DMS153 treated with DMSO at 0.1 percent for 48 hours (cell line): ENCODE data around the gene CNTN3.

Source experiments
- DNase-seq: peaks from one replicate; lab custom pipeline; 2025; ENCODE audit not compliant: unreplicated experiment; lab: John Stamatoyannopoulos, UW

CNTN3 gene

DNA sequence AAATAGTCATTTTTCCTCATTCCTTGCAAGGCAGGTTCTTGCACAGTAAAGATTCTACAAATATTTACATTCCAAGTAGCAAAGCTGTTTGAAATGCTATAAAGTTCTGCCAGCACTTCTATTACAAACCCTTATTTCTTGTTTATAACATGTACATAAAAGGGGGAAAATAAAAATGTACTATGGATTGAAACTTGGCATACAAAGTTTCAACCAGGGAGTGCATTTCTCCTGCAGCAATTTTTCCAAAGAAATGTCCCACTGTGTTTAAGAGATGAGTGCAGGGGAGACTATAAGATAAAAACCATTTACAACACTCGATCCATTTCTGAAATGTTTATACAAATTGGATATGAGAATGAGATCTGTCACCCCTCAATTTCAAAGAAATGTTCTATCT, 3.3 kb downstream of the CNTN3 start:
- no peak for DNase-seq

DNA sequence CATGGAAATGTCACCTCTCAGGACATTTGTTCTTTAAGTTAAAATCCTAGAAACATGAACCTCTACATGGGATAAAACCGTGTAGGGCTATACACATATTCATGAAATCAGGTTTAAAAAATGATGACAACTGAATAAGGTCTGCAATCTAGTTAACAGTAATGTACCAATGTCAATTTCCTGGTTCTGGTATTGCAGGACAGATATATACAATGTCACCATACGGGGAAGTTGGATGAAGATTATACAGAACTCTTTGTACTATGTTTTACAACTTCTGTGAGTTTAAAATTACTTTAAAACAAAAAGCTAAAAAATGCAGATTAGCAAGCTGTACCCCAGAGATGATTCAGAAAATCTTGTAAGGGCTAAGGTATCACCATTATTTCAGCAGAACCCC, 6.7 kb downstream of the CNTN3 start:
- DNase-seq, result no peak

- DNase-seq, result no peak
Observed at GRCh38 chr3:74606996-74607395, 7.5 kb downstream of the CNTN3 start.

DNA sequence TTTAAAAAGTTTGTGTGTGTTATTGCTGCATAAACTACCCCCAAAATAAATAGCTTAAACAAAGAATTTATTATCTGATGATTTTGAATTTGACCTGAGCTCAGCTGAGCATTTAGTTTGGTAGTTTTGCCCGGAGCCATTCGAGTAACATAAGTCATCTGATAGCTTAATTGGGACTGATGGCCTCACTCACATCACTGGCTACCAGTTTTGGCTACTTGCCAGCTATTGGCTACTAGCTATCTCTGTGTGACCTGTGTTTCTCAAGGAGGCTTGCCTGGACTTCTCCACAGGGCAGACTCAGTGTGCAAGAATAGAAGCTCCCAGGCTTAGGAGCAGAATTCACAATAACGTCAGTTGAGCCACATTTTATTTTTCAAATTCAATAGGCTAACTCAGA, 9.0 kb downstream of the CNTN3 start:
- DNase-seq, result no peak

GRCh38 chr3:74603292-74603691, 11.2 kb downstream of the CNTN3 start:
- DNase-seq, result no peak

GRCh38 chr3:74602471-74602870, 12.0 kb downstream of the CNTN3 start:
- DNase-seq, result no peak

DNA sequence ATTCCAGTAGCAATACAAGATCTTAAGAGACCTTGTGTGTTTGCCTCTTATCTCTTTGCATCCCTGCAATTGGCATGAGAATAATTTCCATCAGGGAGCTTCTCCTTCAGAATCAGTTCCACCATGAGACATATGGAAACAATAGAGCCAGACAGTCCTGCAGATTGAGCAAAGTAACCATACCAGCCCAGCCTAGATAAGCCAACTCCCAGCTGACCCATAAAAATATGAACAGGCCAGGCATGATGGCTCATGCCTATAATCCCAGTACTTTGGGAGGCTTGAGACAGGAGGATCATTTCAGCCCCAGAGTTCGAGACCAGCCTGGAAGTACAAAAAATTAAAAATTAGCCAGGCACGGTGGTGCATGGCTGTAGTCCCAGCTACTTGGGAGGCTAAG, 12.7 kb downstream of the CNTN3 start:
- DNase-seq, result no peak

DNA sequence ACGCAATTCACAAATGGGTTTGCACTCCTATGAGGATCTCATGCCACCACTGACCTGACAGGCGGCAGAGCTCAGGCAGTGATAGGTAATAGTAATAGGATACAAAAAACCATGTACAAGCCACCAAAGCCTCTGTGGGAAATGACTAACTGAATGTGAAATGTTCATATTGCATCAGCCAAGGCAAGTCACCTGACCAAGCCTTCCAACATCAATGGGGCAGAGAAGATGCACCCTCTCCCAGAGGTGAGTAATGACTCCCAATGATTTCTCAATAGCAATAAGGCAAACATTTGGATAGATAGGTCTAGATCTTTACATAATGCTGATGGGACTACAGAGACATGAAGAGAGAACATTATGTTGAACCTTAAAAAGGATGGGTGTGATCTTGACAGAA, 14.9 kb downstream of the CNTN3 start:
- DNase-seq, result no peak

- DNase-seq, result no peak
Observed at GRCh38 chr3:74593152-74593551, 21.3 kb downstream of the CNTN3 start.

GRCh38 chr3:74592359-74592758, 22.1 kb downstream of the CNTN3 start:
- DNase-seq, result no peak

DNA sequence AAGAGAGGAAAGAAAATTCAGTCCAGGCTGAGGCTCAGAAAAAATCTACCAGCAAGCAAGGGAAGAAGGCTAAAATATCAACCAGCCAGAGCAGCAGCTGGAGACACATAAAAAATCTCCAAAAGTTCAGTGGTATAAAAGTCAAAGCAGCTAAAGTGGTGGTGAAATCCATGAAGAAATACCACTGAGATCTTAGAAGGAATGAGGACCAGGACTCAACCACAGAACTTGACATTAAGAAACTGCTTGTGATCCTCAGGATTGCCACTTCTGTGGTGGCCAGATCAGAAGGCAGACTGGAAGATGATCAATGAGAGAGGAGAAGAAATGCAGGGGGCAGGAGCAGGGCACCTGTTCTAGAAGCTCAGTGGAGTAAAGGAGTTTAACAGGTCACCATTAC, 22.5 kb downstream of the CNTN3 start:
- no peak for DNase-seq

- no peak for DNase-seq
Observed at GRCh38 chr3:74591342-74591741, 23.1 kb downstream of the CNTN3 start.

- no peak for DNase-seq
Observed at GRCh38 chr3:74590620-74591262, 23.7 kb downstream of the CNTN3 start.

- DNase-seq, result no peak
Observed at GRCh38 chr3:74584782-74585181, 29.7 kb downstream of the CNTN3 start.

- DNase-seq, result no peak
Observed at GRCh38 chr3:74582982-74583381, 31.5 kb downstream of the CNTN3 start.

DNA sequence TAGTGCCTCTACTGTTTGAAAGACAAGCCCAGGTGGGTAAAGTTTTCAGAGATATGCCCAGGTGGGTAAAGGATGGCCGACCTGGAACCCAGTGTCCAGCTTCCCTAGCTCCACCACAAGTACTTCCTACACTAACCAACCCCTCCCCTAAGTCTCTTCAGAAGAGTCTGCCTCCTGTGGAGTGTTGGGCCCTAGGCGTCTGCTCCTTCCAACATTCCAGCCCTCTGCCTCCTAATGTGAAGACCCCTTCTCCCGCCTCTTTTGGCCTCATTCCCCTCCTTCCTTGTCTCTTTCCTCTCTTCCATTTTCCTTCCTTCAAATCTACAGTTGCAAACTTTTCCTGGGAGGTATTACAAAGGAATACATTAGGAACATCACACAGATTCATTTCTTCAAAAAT, 38.6 kb downstream of the CNTN3 start:
- no peak for DNase-seq

- no peak for DNase-seq
Observed at GRCh38 chr3:74571118-74571517, 43.3 kb downstream of the CNTN3 start.
